Osteoblast (primary cell): ENCODE data around the gene DRD5. TPM values are rescaled to one million over a fixed set of nuclear protein-coding genes. Genes with fewer than 3 reads are reported as not detected.
"Not testable (repeated sequence)": the region's sequence is repeated elsewhere in the genome, so short reads cannot be mapped to it uniquely, and the experiment has no call there.

Experiments
- DNase-seq: peaks from one replicate; pipeline ENCODE4 v3.0.0; 2011; ENCODE audit warnings: low spot score, mixed read lengths; ENCODE audit not compliant: insufficient read length; ENCODE audit errors: missing footprints
- H2AFZ ChIP-seq: 2 replicates; pipeline ENCODE4 v1.6.0; 2011; ENCODE audit warnings: mild to moderate bottlenecking, low read length
- H3K27ac ChIP-seq: 2 replicates; pipeline ENCODE4 v1.5.1; 2011; ENCODE audit warnings: mild to moderate bottlenecking, low read depth, low read length, moderate library complexity
- H3K27me3 ChIP-seq: 2 replicates; pipeline ENCODE4 v1.6.0; 2012; ENCODE audit warnings: mild to moderate bottlenecking, control low read depth, inconsistent platforms, low read length, moderate library complexity; ENCODE audit not compliant: insufficient read depth
- H3K36me3 ChIP-seq: 2 replicates; pipeline ENCODE4 v1.5.1; 2011; ENCODE audit warnings: mild to moderate bottlenecking, low read length, control low read depth, moderate library complexity; ENCODE audit not compliant: insufficient read depth
- H3K4me1 ChIP-seq: 2 replicates; pipeline ENCODE4 v1.5.1; 2011; ENCODE audit warnings: mild to moderate bottlenecking, low read length, control low read depth, moderate library complexity; ENCODE audit not compliant: insufficient read depth
- H3K4me2 ChIP-seq: 2 replicates; pipeline ENCODE4 v1.6.0; 2011; ENCODE audit warnings: mild to moderate bottlenecking, low read length; ENCODE audit not compliant: insufficient read depth
- H3K4me3 ChIP-seq: fragments of 200-600 bp; sonication (generic); 3 replicates; pipeline ENCODE4 v1.5.1; 2012; ENCODE audit warnings: mild to moderate bottlenecking, low read length, inconsistent platforms; ENCODE audit not compliant: insufficient read depth
- H3K79me2 ChIP-seq: 2 replicates; pipeline ENCODE4 v1.6.0; 2012; ENCODE audit warnings: mild to moderate bottlenecking, low read length, control low read depth, inconsistent platforms; ENCODE audit not compliant: insufficient read depth
- H3K9me3 ChIP-seq: 2 replicates; pipeline ENCODE4 v1.5.1; 2011; ENCODE audit warnings: low read depth, low read length, control low read depth
- H4K20me1 ChIP-seq: 2 replicates; pipeline ENCODE4 v1.6.0; 2012; ENCODE audit warnings: mild to moderate bottlenecking, low read length, control low read depth; ENCODE audit not compliant: insufficient read depth
- CTCF ChIP-seq: IDR thresholded peaks from 2 replicates; pipeline ENCODE4 v1.5.1; 2011; ENCODE audit warnings: mild to moderate bottlenecking, low read depth, low read length, moderate library complexity; ENCODE audit errors: extremely low read depth
- total RNA-seq: library from RNA; depleted of rRNA; stranded (reverse); fragments of >200 nt; gene quantifications from 2 replicates; pipeline ENCODE4 v1.2.3, GENCODE V29; 2012

The DRD5 gene
- not detected in 2 replicates for total RNA-seq

- TF ChIP-seq CTCF: no peak
- no peak for DNase-seq
- Histone ChIP-seq H2AFZ (no peak within 1 kb of the TSS), H3K79me2 (no peaks in the 10 kb centered on the region), H3K4me1 (no peaks in the 10 kb centered on the region), H3K4me3 (no peak within 1 kb of the TSS), H3K4me2 (no peak within 1 kb of the TSS), H4K20me1 (no peaks in the 10 kb centered on the region), H3K27me3 (no peaks in the 10 kb centered on the region), H3K36me3 (no peaks in the 10 kb centered on the region), H3K9me3 (no peaks in the 10 kb centered on the region), H3K27ac (no peak within 1 kb of the TSS)
Measured at GRCh38 chr4:9781343-9782135, at the start of gene DRD5. DRD5 (plus strand) TSS chr4:9781634; CDS start chr4:9782030, 396 bp downstream.

DNA sequence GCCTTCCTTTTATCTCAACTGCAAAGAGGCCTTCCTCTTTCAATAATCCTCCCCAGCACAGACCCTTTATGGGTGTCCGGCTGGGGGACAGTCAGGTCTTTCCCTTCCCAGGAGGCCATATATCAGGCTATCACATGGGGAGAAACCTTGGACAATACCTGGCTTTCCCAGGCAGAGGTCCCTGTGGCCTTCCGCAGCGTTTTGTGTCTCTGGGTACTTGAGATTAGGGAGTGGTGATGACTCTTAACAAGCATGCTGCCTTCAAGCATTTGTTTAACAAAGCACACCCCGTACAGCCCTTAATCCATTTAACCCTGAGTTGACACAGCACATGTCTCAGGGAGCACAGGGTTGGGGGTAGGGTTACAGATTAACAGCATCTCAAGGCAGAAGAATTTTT, 49.2 kb upstream of the DRD5 start:
- not testable (repeated sequence) for H3K4me1 ChIP-seq, H3K27ac ChIP-seq, H3K4me2 ChIP-seq, H3K4me3 ChIP-seq, H3K9me3 ChIP-seq, H2AFZ ChIP-seq, DNase-seq, H3K79me2 ChIP-seq, H3K27me3 ChIP-seq, H4K20me1 ChIP-seq, H3K36me3 ChIP-seq

GRCh38 chr4:9735515-9735914, 45.9 kb upstream of the DRD5 start:
- Histone ChIP-seq H3K4me1 (no peaks in the 10 kb centered on the region), H3K27ac (no peak overlapping the region), H3K4me2 (no peak overlapping the region), H3K9me3 (no peaks in the 10 kb centered on the region), H2AFZ (no peak overlapping the region), H3K36me3 (no peaks in the 10 kb centered on the region), H3K79me2 (no peaks in the 10 kb centered on the region), H3K27me3 (no peaks in the 10 kb centered on the region), H3K4me3 (no peak overlapping the region), H4K20me1 (no peaks in the 10 kb centered on the region)
- no peak for DNase-seq
- no peak for TF ChIP-seq CTCF

DNA sequence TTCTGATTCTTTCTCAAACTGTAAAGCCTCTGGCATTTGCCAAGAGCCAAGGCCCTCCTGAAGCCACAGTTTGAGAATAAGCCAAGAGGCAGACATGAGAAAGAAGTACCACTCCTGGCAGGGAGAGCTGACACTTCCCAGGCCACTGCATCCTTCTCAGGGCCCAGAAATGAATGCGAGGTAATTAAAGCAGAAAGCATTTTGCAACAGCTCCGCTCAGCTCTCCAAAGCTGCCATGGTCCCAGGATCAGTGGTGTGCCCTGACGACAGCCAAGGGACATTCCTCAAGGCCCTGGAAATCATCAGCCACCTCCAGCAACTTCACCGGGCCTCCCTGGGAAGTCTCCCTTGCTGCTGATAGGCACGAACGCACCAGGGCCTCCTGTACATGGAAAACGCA, 44.2 kb upstream of the DRD5 start:
- not testable (repeated sequence) for DNase-seq, H3K36me3 ChIP-seq, H3K4me1 ChIP-seq, H3K27ac ChIP-seq, H3K27me3 ChIP-seq, H3K9me3 ChIP-seq, H4K20me1 ChIP-seq, H3K4me3 ChIP-seq, H2AFZ ChIP-seq, H3K4me2 ChIP-seq, H3K79me2 ChIP-seq

DNA sequence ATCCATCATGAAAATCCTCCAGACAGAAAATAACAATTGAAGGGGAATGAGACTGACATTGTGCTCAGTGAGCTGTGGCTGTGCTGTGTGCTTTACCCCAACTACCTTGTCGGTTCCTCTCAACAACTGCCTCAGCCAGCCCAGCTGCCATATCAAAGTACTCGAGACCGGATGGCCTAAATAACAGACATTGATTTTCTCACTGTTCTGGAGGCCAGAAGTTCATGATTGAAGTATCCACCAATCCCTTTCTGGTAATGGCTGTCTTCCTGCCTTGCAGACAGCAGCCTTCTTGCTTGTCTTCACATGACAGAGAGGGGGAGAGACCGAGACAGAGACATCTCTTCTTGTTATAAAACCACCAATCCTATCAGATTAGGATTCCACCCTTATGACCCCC, 37.6 kb upstream of the DRD5 start:
- not testable (repeated sequence) for DNase-seq

More for the DNA sequence above, 37.6 kb upstream of the DRD5 start:
- H4K20me1 ChIP-seq, H3K4me2 ChIP-seq, H2AFZ ChIP-seq, H3K9me3 ChIP-seq, H3K79me2 ChIP-seq, H3K4me3 ChIP-seq, H3K27me3 ChIP-seq, H3K36me3 ChIP-seq, H3K27ac ChIP-seq, H3K4me1 ChIP-seq: not testable (repeated sequence)
